MM.1S (cell line): Measurements from ENCODE around the gene TRIM69.

Experiments
- CTCF ChIP-seq: fragments of 300-600 bp; sonication (generic); IDR thresholded peaks from 2 replicates; pipeline ENCODE4 v1.5.1; 2016; ENCODE audit warnings: antibody characterized with exemption, low read length, mixed read lengths
- EZH2 ChIP-seq: fragments of 300-600 bp; sonication (generic); optimal IDR thresholded peaks from 2 replicates; pipeline ENCODE3; 2017; ENCODE audit warnings: low read depth, mild to moderate bottlenecking, antibody characterized with exemption, low read length, mixed read lengths
- EZH2phosphoT487 ChIP-seq: fragments of 300-600 bp; sonication (generic); IDR thresholded peaks from 2 replicates; pipeline ENCODE4 v1.6.1; 2018; ENCODE audit warnings: antibody characterized with exemption, low read length

GRCh38 chr15:44738340-44738984 lies 2.1 kb downstream of the TRIM69 start:
- TF ChIP-seq CTCF (peak; percentile 77), EZH2 (no peak), EZH2phosphoT487 (no peak)
